H9 (cell line): ENCODE results near the gene PYDC1. TPM values are rescaled to one million over a fixed set of nuclear protein-coding genes. Genes with fewer than 3 reads are reported as not detected.
A peak's percentile ranks its signal among the peaks of the same experiment; 100 is the strongest.

ENCODE experiments used
- DNase-seq: peaks from one replicate; pipeline ENCODE4 v3.0.0-alpha.2; 2017
- H2AFZ ChIP-seq: one replicate; pipeline ENCODE4 v1.6.1; 2013; ENCODE audit warnings: mild to moderate bottlenecking, low read length, control low read depth, moderate library complexity
- H2AK5ac ChIP-seq: 2 replicates; pipeline ENCODE4 v1.6.1; 2013; ENCODE audit warnings: low read length, control low read depth, mixed read lengths; ENCODE audit not compliant: insufficient read length
- H2BK120ac ChIP-seq: one replicate; pipeline ENCODE4 v1.6.1; 2013; ENCODE audit warnings: low read depth, mild to moderate bottlenecking, low read length, control low read depth, inconsistent platforms; ENCODE audit not compliant: poor library complexity, severe bottlenecking
- H2BK12ac ChIP-seq: 2 replicates; pipeline ENCODE4 v1.6.1; 2013; ENCODE audit warnings: low read length, control low read depth, mixed read lengths, low read depth; ENCODE audit not compliant: insufficient read length
- H2BK15ac ChIP-seq: 2 replicates; pipeline ENCODE4 v1.6.1; 2013; ENCODE audit warnings: low read depth, low read length, control low read depth
- H2BK20ac ChIP-seq: one replicate; pipeline ENCODE4 v1.6.1; 2013; ENCODE audit warnings: low read depth, mild to moderate bottlenecking, low read length, control low read depth, inconsistent platforms; ENCODE audit not compliant: poor library complexity, severe bottlenecking
- H2BK5ac ChIP-seq: 2 replicates; pipeline ENCODE4 v1.6.1; 2013; ENCODE audit warnings: low read length, control low read depth, mixed read lengths; ENCODE audit not compliant: insufficient read length
- H3K14ac ChIP-seq: 2 replicates; pipeline ENCODE4 v1.6.1; 2013; ENCODE audit warnings: low read length, control low read depth; ENCODE audit not compliant: insufficient read depth
- H3K18ac ChIP-seq: 2 replicates; pipeline ENCODE4 v1.6.1; 2013; ENCODE audit warnings: low read depth, mild to moderate bottlenecking, mixed read lengths, low read length, control low read depth; ENCODE audit not compliant: insufficient read length
- H3K23ac ChIP-seq: 2 replicates; pipeline ENCODE4 v1.6.1; 2013; ENCODE audit warnings: low read length, control low read depth, mixed read lengths, low read depth; ENCODE audit not compliant: insufficient read length
- H3K23me2 ChIP-seq: 2 replicates; pipeline ENCODE4 v1.6.1; 2013; ENCODE audit warnings: low read depth, mild to moderate bottlenecking, mixed read lengths, low read length, control low read depth; ENCODE audit not compliant: insufficient read length, poor library complexity, severe bottlenecking
- H3K27ac ChIP-seq: 2 replicates; pipeline ENCODE4 v1.5.1; 2013; ENCODE audit warnings: low read length, control low read depth, mixed read lengths, low read depth; ENCODE audit not compliant: insufficient read length
- H3K27me3 ChIP-seq: 2 replicates; pipeline ENCODE4 v1.6.1; 2013; ENCODE audit warnings: low read length, control low read depth, inconsistent platforms; ENCODE audit not compliant: insufficient read depth
- H3K4ac ChIP-seq: 2 replicates; pipeline ENCODE4 v1.6.1; 2013; ENCODE audit warnings: low read depth, mild to moderate bottlenecking, control low read depth, inconsistent platforms, low read length, moderate library complexity
- H3K4me1 ChIP-seq: 2 replicates; pipeline ENCODE4 v1.6.1; 2013; ENCODE audit warnings: low read length, control low read depth, inconsistent platforms; ENCODE audit not compliant: insufficient read depth
- H3K4me2 ChIP-seq: 2 replicates; pipeline ENCODE4 v1.6.1; 2013; ENCODE audit warnings: low read length, control low read depth, mixed read lengths; ENCODE audit not compliant: insufficient read length, insufficient read depth
- H3K56ac ChIP-seq: 2 replicates; pipeline ENCODE4 v1.6.1; 2013; ENCODE audit warnings: low read depth, mild to moderate bottlenecking, mixed read lengths, low read length, control low read depth; ENCODE audit not compliant: insufficient read length
- H3K79me1 ChIP-seq: 2 replicates; pipeline ENCODE4 v1.6.1; 2013; ENCODE audit warnings: low read depth, mild to moderate bottlenecking, moderate library complexity, low read length, control low read depth, inconsistent platforms; ENCODE audit not compliant: insufficient read depth, poor library complexity, severe bottlenecking
- H3K79me2 ChIP-seq: 2 replicates; pipeline ENCODE4 v1.6.1; 2013; ENCODE audit warnings: low read length, control low read depth, inconsistent platforms; ENCODE audit not compliant: insufficient read depth
- H3K9ac ChIP-seq: 2 replicates; pipeline ENCODE4 v1.6.1; 2013; ENCODE audit warnings: low read length, control low read depth, mixed read lengths; ENCODE audit not compliant: insufficient read length; ENCODE audit errors: extremely low read depth
- H3K9me3 ChIP-seq: one replicate; pipeline ENCODE4 v1.6.1; 2013; ENCODE audit warnings: low read depth, low read length, inconsistent platforms; ENCODE audit not compliant: control insufficient read depth
- H3T11ph ChIP-seq: one replicate; pipeline ENCODE4 v1.6.1; 2013; ENCODE audit warnings: mild to moderate bottlenecking, low read length, control low read depth, inconsistent platforms
- H4K20me1 ChIP-seq: one replicate; pipeline ENCODE4 v1.6.1; 2013; ENCODE audit not compliant: control insufficient read depth, insufficient read length, insufficient read depth
- H4K5ac ChIP-seq: 2 replicates; pipeline ENCODE4 v1.6.1; 2013; ENCODE audit warnings: low read depth, mild to moderate bottlenecking, mixed read lengths, low read length, control low read depth; ENCODE audit not compliant: insufficient read length
- H4K8ac ChIP-seq: replicated peaks from 2 replicates; pipeline ENCODE4 v1.6.1; 2013; ENCODE audit warnings: low read length, control low read depth, mixed read lengths, low read depth; ENCODE audit not compliant: insufficient read length
- H4K91ac ChIP-seq: 2 replicates; pipeline ENCODE4 v1.6.1; 2013; ENCODE audit warnings: low read depth, mild to moderate bottlenecking, moderate library complexity, mixed read lengths, low read length, control low read depth; ENCODE audit not compliant: insufficient read length
- H3K27ac Mint-ChIP-seq, 3 experiments: 2 replicates in 2 of 3; 3 replicates in 1 of 3; pipeline ENCODE4 v1.8.0; 2020 to 2021; ENCODE audit warnings: mixed read lengths in 3 of 3, mild to moderate bottlenecking in 1 of 3, moderate library complexity in 1 of 3
- H3K27me3 Mint-ChIP-seq: 2 replicates; pipeline ENCODE4 v1.8.0; 2021; ENCODE audit warnings: low read depth, mild to moderate bottlenecking, moderate library complexity, mixed read lengths
- H3K36me3 Mint-ChIP-seq, 3 experiments: 2 replicates in 2 of 3; 3 replicates in 1 of 3; pipeline ENCODE4 v1.8.0; 2020 to 2021; ENCODE audit warnings: low read depth in 3 of 3, mixed read lengths in 3 of 3; ENCODE audit not compliant: insufficient read depth in 1 of 3
- H3K4me1 Mint-ChIP-seq, 2 experiments: 2 replicates each; pipeline ENCODE4 v1.8.0; 2020; ENCODE audit warnings: mixed read lengths in 2 of 2
- H3K4me3 Mint-ChIP-seq, 2 experiments: 2 replicates in 1 of 2; 3 replicates in 1 of 2; pipeline ENCODE4 v1.8.0; 2020 to 2021; ENCODE audit warnings: mild to moderate bottlenecking in 2 of 2, mixed read lengths in 2 of 2, moderate library complexity in 1 of 2
- H3K9me3 Mint-ChIP-seq, 2 experiments: 2 replicates in 1 of 2; 3 replicates in 1 of 2; pipeline ENCODE4 v1.8.0; 2020; ENCODE audit warnings: mild to moderate bottlenecking in 2 of 2, mixed read lengths in 2 of 2, moderate library complexity in 1 of 2
- CTCF ChIP-seq: fragments of 200-600 bp; sonication (generic); conservative IDR thresholded peaks from 3 replicates; pipeline ENCODE4 v1.8.0; 2021; ENCODE audit warnings: antibody characterized with exemption, mild to moderate bottlenecking
- WGBS: extraction: QIAGEN DNeasy Blood & Tissue Kit; methylation state at CpG from one replicate; pipeline ENCODE4 v1.1.7; 2013; ENCODE audit warnings: missing lambda C conversion rate, low lambda C conversion rate, mixed read lengths; ENCODE audit not compliant: insufficient read length; ENCODE audit errors: extremely low coverage; 5-methylcytosine and 5-hydroxymethylcytosine counted together
- total RNA-seq: library from RNA; stranded (reverse); gene quantifications from 2 replicates; pipeline ENCODE4 v1.2.1, GENCODE V29; 2021

Gene PYDC1
- total RNA-seq, 1 experiment from 2014 or later = 0.70 TPM

- peak overlapping the region in 1 of 2 experiments; percentile 16; a peak in 2 of 5 replicates for H3K4me3 Mint-ChIP-seq
- Histone ChIP-seq H2BK5ac (no peak overlapping the region), H3K4me1 (no peaks in the 10 kb centered on the region), H2BK15ac (no peak overlapping the region), H4K5ac (no peak overlapping the region), H3K4ac (no peak overlapping the region), H3K23ac (no peak overlapping the region), H3T11ph (no peak overlapping the region), H3K9ac (no peak overlapping the region), H3K23me2 (no peaks in the 10 kb centered on the region), H3K18ac (no peak overlapping the region), H2BK20ac (no peak overlapping the region), H3K56ac (no peak overlapping the region), H3K79me2 (peaks cover 6% of the 10 kb centered on the region; the same call in 1 of the 2 replicates), H3K27me3 (no peaks in the 10 kb centered on the region), H2AK5ac (no peak overlapping the region), H3K9me3 (no peaks in the 10 kb centered on the region), H3K4me2 (no peak overlapping the region), H4K20me1 (no peaks in the 10 kb centered on the region), H3K79me1 (peaks cover 9% of the 10 kb centered on the region), H3K27ac (no peak overlapping the region), H4K8ac (no peak overlapping the region), H3K14ac (no peak overlapping the region), H2BK120ac (no peak overlapping the region), H2BK12ac (no peak overlapping the region), H4K91ac (no peak overlapping the region), H2AFZ (no peak overlapping the region)
- peaks cover 91 to 100% (median 99%) of the 10 kb centered on the region in 3 experiments for H3K36me3 Mint-ChIP-seq
- H3K27ac Mint-ChIP-seq = peak overlapping the region in 2 of 3 experiments; percentile 69 to 88; a peak in 4 of 7 replicates
- H3K4me1 Mint-ChIP-seq = peaks cover 2 to 7% of the 10 kb centered on the region in 2 experiments; a peak in 2 of 4 replicates
- no peaks in the 10 kb centered on the region for H3K9me3 Mint-ChIP-seq
- no peak for DNase-seq
- H3K27me3 Mint-ChIP-seq = peaks cover 2% of the 10 kb centered on the region; the same call in 1 of the 2 replicates
- no CpG with 5 or more reads among the region's 12 CpGs for WGBS
- TF ChIP-seq CTCF = no peak
These were observed 26.9 kb downstream of the PYDC1 start for GRCh38 chr16:31190061-31190460.
